GM12892 (cell line): ENCODE results near the gene CLEC16A.

Experiments
- DNase-seq: peaks from one replicate; pipeline ENCODE4 v3.0.0; 2011; ENCODE audit not compliant: insufficient read length
- FAIRE-seq: peaks from 2 replicates; lab custom pipeline; 2011; peaks lifted over from hg19 to GRCh38; lab: Jason Lieb, UNC
- POLR2A ChIP-seq: IDR thresholded peaks from 2 replicates; pipeline ENCODE4 v1.6.1; 2011; ENCODE audit warnings: low read depth, low read length, control low read depth
- POLR2AphosphoS5 ChIP-seq: IDR thresholded peaks from 2 replicates; pipeline ENCODE4 v1.6.1; 2011; ENCODE audit warnings: low read depth, low read length, control low read depth
- TAF1 ChIP-seq: IDR thresholded peaks from 2 replicates; pipeline ENCODE4 v1.6.1; 2011; ENCODE audit warnings: low read depth, mild to moderate bottlenecking, control low read depth, low read length, borderline replicate concordance

Gene CLEC16A

DNA sequence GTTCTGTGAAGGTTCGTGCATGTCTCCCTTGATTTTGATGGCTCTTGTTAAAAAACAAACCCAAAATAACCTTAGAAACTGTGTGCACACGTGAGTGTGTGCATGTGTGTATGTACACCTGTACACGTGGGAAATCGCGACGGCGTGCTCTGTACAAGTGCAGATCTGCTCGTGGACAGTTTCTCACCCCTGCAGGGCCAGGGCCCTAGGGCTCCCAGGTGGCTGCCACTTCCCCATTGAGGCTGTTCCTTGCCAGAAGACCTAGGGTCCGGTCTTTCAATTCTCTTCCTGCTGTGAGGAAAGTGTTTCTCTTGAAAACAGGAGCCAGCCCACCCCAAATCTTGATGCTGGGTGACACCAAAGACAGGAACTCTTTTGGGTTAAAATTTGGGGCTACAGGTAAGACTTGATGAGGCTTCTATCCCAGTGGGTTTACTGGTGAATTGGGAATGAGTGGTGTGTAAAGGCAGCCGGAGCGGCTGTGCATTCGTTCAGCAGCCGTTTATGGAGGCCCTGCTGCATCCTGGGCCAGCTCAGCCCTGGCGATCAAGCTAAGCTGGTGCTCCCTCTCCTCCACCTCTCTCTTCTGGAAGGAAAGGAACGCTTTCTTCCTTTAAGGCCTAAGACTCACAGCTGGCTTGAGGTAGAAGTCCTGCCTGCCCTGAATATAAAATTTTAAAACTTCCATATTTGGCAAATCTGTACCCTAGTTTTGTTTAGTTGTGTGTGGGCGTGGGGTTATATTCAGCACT, 137.9 kb downstream of the CLEC16A start:
- no peak for DNase-seq
- TF ChIP-seq POLR2AphosphoS5, result no peak
- no peak for TF ChIP-seq POLR2A
- TF ChIP-seq TAF1, result no peak
- FAIRE-seq, result no peak

DNA sequence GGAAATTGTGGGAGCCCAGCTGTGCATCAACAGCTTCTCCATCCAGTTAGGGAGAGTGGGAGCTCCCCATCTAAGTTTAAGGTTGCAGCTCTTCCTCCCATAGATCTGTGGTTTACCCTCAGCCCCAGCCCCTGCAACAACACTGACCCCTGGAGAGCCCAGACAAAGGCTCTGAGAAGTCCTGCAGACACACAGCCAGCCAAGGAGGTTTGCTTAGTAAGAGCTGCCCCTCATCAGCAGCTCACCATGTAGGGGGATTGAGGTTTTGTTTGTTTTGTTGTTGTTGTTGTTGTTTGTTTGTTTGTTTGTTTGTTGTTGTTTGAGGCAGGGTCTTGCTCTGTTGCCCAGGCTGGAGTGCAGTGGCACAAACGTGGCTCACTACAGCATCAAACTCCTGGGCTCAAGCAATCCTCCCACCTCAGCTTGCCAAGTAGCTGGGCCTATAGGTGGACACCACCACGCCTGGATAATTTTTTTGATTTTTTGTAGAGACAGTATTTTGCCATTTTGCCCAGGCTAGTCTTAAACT, 138.6 kb downstream of the CLEC16A start:
- FAIRE-seq (no peak), DNase-seq (no peak)
- TF ChIP-seq TAF1 (no peak), POLR2A (no peak), POLR2AphosphoS5 (no peak)

DNA sequence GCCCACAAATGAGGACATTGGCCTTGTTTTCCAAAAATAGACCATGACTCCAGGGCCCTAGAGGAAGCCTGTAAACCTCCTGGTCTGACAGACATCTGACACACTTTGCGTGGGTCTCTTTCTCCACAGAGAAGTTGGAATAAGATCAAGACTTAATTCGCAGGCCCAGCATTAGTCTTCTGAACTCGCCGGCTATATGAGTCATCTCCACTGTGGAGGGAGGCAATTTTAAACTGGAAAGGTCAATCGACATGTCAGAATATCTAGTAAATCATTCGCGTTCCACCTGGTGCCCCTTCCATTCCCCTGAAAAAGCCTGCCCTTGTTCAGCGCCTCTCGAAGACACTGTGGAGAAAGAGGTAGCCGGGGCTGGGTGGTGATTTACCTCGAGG, 140.1 kb downstream of the CLEC16A start:
- FAIRE-seq (no peak), DNase-seq (no peak)
- TF ChIP-seq POLR2A (no peak), POLR2AphosphoS5 (no peak), TAF1 (no peak)

DNA sequence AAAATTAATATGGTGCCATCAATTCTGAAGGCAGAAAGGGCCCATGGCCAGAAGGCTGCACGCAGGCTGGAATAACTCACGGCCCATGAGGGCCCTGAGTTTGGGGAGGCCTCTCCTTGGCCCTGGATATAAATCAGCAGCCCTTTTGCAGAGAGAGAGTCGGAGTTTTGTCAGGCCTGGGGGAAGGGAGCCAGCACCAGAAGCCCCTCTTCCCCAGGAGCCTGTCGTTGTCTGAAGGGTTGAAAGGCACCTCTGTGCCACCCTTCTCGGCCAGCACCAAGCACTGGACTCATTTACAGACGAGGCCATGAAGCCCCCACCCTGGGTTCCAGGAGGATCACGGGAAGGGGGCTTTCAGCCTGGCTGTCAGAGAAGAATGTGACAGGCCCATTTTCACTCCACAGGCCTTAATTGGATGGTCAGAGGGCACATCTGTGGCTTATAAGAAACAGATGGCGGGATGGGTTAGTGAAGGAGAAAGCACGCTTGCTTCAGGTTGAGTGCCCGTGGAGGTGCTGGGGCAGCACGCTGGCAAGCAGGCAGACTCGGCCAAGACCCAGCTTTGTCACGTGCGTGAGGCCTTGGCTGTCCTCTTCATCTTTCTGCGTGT, 140.6 kb downstream of the CLEC16A start:
- no peak for TF ChIP-seq TAF1
- TF ChIP-seq POLR2AphosphoS5, result no peak
- TF ChIP-seq POLR2A, result no peak
- FAIRE-seq (no peak), DNase-seq (no peak)

DNA sequence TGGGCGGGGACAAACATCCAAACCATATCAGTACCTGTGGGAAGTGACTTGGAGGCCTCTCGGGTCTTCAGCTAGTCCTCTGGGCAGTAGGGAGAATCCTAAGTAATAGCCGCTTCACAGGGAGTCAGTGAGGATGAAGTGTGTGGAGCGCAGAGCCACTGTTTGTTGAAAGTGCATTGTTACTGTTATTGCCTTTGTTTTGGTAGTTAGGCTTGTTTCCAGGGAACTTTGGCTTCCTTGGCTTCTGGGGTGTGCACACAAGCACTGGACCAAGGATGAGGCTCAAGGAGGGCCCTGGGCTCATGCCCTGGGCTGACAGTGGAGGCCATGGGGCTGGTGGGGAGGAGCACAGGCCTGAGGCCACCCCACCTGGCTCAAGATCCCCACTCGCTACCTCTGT, 141.6 kb downstream of the CLEC16A start:
- DNase-seq (no peak), FAIRE-seq (no peak)
- no peak for TF ChIP-seq TAF1
- no peak for TF ChIP-seq POLR2A
- no peak for TF ChIP-seq POLR2AphosphoS5

DNA sequence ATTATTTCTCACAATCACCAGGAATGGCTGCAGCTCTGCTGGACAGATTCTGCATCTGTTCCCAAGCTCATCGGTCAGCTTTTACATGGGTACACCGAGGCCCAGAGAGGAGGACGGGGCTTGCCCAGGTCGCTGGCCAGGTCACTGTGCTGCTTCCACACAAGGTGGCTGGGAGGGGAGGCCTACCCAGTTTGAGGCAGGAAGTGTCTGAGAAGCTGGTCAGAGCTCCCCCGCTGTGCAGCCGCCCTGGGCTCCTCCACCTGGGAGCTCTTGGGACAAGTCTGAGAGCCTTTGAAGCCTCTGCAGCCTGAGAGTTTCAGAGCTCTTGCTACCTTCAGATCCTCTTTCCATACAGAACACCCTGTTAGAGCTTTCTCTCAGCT, 143.3 kb downstream of the CLEC16A start:
- no peak for TF ChIP-seq POLR2A
- no peak for TF ChIP-seq POLR2AphosphoS5
- no peak for TF ChIP-seq TAF1
- FAIRE-seq (no peak), DNase-seq (no peak)

DNA sequence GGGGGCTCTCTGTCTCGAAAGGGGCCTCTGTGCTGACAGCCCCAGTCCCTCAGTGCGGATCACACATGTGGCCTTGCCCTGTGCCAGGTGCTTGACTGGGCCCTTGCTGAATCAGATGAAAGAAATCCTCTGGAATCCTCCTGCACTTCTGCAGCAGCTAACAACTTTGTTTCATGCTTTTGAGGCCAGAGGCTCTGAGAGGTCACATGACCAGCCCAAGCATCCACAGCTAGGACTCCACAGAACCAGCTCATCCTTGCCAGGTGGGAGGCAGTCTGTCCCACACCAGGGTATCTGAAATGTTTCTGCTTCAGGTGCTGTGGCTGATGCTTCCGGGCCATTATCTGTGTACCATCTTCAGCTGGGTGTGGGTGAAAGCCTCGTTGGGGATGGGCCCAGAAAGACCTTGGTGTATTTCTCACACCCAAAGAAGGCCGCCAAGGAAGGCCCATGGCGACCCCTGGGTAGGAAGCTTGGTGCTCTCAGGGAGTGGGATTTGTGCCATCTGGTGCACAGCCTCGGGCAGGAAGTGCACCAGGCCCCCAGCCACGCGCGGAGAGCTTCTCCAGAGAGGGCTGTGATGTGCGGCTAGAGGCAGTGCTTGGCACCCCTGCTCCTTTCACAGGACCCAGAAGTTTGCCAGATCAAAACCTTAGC, 143.8 kb downstream of the CLEC16A start:
- FAIRE-seq (no peak), DNase-seq (no peak)
- TF ChIP-seq POLR2AphosphoS5 (no peak), TAF1 (no peak), POLR2A (no peak)

DNA sequence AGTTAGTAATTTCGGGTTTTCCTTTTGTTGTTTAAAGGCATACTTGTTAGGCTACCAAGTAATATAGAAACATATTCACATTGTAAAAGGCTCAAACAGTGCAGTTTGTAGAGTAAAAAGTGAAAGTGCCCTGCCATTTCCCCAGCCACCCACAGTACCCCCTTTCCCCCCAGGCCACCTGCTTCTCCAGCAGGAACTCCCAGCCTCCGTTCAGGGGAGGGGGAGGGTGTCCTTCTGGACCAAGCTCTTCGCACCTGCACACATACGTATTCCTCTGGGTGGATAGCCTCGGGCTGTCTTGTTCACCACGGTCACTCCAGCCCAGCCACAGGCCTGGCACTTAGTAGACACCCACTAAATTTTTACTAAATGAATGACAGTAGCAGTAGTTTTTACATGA, 144.5 kb downstream of the CLEC16A start:
- DNase-seq, result no peak
- TF ChIP-seq POLR2AphosphoS5 (no peak), POLR2A (no peak), TAF1 (no peak)
- no peak for FAIRE-seq

DNA sequence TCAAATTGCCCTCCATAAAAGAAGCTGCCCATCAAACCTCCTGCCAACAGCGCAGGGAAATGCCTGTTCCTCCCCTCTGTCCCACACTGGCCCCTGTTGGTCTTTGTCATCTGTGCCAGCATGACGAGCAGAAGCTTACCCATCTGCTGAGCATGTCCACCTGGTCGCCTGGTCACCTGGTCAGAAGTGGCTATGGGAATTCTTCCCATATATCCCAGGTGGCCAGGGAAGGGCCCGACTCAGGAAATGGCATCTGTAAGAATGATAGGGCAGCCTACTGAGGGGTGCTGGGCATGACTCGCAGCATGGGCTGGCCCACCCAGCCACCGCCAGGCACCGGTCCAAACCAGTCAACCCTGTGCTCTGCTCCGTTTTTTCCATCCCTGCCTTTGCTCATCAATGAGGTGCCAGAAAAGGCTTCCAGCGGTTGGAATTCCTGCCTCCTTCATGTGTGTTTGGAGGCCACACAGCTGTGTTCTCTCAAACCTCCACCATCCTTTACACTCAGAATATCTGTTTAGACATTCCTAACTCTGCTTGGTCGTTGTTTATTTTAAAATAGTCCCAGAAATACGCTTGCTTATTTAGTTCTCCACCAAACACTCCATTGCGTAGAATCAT, 145.2 kb downstream of the CLEC16A start:
- FAIRE-seq (no peak), DNase-seq (no peak)
- TF ChIP-seq TAF1 (no peak), POLR2AphosphoS5 (no peak), POLR2A (no peak)

DNA sequence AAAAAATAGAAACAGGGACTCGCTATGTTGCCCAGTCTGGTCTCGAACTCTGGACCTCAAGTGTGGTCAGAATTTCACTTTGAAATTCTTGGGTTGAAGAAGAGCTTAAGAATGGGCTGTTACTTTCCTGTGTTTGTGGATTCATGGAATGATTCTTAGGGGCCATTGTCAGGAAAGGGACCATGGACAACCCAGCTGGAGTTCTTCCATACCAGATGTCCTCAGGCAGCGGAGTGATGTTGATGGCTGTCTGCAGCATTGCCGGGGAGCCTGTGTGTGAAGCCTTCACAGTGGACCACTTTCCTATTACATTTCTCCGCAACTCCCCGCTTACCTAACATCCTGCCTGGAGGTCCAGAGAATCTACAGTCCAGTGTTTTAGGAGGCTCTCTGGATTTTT, 145.9 kb downstream of the CLEC16A start:
- no peak for FAIRE-seq
- DNase-seq, result no peak
- TF ChIP-seq POLR2AphosphoS5, result no peak
- no peak for TF ChIP-seq POLR2A
- no peak for TF ChIP-seq TAF1
